Measurements from ENCODE around the gene SNCAIP.
"Not testable (repeated sequence)": the region's sequence is repeated elsewhere in the genome, so short reads cannot be mapped to it uniquely, and the experiment has no call there.

SNCAIP gene

DNA sequence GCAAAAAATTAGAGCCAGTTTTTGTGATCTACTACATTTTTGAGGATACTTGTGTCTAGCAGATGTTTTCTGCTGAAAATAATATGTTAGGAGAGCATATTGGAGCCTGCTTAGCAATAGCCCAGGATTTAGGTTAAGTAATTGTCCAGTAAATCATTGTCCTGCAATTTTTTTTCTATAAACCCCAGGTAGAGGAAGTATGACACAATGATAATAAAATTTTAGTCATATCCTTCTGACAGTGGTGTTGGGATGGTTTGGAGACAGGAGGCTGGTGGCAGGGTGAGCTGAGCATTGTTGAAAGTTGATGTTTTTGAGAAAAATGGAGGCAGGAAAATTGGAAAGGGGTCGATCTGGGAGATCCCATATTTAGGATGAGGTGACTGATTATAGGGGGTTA, 3.5 kb downstream of the SNCAIP start:
- DNase-seq (ENCODE audit: low spot score): no peak

- DNase-seq (ENCODE audit: low spot score): no peak
These were observed 4.6 kb downstream of the SNCAIP start for GRCh38 chr5:122316656-122317055.

DNA sequence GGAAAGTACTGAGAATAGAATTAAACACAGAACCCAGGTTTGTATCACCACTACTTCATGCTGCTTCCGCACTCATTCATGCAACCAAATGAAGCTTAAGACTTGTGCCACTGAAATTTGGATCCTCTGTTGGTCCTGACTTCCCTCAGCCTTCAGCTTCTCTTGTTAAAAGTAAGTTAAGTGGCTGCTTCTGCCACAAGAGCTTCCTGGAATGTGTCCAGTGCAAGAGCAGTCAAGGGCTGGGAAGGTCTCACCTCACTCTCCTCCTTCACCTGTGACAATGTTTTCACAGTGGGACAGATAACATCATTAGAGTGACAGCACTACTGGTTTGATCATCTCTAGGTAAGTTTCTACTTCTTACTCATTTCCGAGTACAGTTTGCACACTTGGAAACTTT, 7.9 kb downstream of the SNCAIP start:
- no peak for DNase-seq (ENCODE audit: low spot score)

DNA sequence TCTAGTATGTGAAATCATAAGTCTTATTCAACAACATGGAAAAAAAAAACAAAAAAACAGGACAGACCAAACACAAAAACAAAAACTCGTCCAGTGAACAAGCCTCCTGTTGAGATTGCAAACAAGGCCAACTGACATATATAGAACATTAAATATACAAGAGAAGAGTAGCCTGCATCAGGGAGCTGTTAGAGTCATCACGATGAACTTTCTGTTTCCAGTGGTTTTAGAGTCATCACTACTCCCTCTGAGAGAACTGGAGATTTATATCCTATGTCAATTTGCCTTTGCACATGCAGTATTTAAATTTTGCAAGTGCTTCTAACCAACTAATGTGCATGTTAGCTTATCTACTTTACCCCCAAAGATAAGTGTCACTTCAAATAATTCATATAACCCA, 9.9 kb downstream of the SNCAIP start:
- DNase-seq (ENCODE audit: low spot score): no peak

DNA sequence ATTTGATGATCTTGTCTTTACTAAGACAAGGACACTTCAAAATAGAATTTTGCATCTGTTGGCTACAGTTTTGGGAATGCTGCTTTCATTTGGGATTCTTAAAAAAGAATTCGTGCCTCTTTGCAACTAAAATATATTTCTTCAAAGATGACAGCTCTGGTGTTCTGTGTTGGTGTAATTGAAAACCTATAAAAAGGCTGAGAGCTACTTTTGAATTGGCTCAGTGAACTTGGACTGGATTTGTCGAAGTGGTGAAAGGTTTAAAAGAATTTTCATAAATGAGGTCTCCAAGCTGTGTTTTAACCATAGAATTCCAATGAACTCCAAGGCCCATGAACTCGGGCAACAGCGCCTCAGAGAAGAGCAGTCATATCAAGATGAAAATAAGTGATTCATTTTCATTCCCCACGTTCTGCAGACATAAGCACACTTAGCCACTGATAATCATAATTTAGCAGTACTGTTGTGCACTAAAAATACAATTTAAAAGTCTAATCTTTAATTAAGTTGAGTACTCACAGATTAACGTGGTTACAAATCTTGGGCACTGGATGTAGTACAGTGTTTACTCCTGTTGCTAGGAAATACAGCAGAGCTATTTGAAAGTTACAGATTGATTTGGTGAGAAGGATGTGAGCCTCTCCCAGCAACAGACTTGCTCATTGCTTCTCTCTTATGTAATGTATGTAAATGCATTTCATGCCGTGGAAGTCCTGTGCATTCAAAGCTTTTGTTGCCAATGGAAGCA, 10.9 kb downstream of the SNCAIP start:
- no peak for DNase-seq (ENCODE audit: low spot score)

DNA sequence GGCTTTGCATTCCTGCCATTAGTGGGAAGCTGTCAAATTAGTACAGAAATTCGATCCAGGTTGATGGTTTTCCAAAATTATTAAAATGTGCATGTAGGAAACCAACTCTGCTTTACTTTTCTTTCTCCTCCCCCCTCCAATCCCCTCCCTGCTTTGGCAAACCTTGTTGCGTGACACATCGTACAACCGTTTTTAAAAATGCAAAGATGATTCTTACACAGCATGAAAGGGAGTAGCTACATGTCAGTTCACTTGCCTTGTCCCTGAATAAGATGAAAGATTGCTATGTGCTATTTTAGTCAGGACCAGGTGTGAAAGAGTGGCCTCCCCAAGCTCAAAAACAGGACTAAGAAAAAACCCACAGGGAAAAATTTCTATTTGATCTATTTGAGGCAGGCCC, 11.7 kb downstream of the SNCAIP start:
- DNase-seq (ENCODE audit: low spot score): no peak

DNA sequence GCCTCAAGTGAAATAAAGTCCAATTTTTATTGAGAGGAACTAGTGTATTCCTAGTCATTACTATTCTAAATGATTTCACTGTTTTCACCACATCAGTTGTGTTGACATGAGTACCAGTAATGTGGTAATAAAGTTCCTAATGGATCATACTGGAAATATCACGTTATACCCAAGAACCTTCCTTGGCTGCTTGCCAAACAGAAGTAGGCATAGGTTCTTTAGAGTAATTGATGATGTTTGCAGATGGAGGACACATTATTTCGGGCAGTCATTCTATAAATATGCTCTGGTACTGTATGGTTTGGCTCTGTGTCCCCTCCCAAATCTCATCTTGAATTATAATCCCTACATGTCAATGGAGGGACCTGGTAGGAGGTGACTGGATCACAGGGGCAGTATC, 15.1 kb downstream of the SNCAIP start:
- no peak for DNase-seq (ENCODE audit: low spot score)

- no peak for DNase-seq (ENCODE audit: low spot score)
These were observed 18.8 kb downstream of the SNCAIP start for GRCh38 chr5:122330881-122331280.

DNA sequence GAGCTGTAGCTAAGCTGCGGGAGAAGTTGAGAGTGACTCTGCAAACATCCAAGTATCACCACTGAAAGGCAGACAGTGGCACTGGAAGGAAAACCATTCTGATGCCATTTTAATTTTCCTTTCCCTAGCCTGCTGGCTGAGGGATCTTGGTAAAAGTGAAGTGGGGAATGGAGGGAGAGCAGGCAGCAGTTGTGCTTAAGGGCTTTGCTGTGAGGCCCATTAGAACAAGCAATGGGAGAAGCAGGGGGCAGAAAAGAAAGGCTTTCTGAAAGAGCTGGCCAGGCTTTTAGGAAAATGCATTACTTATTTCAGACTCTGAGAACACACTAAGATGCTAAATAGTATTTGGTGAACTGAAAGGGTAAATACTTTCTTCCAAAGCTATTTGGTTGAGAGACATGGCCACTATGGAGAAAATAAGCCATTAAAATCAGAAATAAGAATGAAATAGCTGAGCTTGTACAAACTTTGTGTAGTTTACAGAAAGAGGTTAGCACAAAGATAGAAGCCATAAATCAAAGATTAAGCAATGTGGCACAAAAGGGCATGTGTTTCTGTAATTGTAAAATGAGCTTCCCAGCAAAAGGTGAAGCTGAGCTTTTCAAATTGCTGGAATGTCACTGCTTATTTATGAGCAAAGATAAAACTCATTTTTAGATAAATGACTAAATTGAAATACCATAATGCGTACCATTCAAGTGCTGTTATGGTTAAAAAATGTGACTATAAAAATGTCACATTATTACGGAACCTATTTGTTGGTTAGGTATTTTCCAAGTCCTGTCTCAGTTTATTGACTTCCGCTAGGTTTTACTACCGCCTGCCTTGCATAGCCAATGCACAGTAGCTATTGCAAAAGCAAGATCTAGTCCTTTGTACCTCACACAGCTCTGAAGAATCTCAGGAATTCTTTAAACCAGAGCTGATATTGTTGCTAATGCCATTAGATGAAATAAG, 20.8 kb downstream of the SNCAIP start:
- DNase-seq (ENCODE audit: low spot score): no peak

DNA sequence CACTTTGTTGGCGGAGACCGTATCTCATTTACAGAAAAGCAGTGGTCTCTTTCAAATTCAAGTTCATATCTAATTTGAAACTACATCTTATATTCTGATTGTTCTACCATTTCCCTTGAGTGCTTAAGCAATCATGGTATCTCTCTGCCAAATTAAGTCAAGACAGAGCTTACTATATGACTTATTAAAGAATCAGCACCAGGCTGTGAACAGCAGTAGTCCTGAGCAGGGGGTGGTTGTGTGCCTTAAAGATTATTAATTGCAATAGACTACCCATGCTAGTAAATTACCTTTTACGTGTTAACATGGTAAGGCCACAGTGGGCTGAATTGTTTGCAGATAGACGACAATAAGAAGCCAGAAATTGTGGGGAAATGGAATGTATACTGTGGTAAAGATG, 21.5 kb downstream of the SNCAIP start:
- no peak for DNase-seq (ENCODE audit: low spot score)

- no peak for DNase-seq (ENCODE audit: low spot score)
These were observed 27.6 kb downstream of the SNCAIP start for GRCh38 chr5:122339591-122339990.

- no peak for DNase-seq (ENCODE audit: low spot score)
These were observed 29.1 kb downstream of the SNCAIP start for GRCh38 chr5:122341087-122341486.

DNA sequence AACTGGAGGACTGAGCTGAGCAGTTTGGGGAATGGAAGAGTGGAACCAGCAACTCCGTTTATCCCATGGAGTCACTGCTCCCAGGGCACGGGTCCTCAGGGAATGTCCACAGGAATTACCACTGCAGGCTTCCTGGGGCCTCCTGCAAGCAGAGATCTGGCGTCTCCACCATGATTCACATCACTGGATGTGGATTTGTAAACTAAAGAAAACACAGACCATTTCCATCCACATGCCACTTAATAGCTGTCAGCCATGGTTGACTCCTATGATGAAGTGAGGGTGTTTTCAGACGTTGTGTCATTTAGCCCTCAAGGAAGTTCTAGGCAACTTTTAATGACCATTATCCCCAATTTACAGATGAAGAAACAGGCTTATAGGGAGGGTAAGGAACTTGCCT, 30.2 kb downstream of the SNCAIP start:
- no peak for DNase-seq (ENCODE audit: low spot score)

- no peak for DNase-seq (ENCODE audit: low spot score)
These were observed 35.0 kb downstream of the SNCAIP start for GRCh38 chr5:122346897-122347581.

DNA sequence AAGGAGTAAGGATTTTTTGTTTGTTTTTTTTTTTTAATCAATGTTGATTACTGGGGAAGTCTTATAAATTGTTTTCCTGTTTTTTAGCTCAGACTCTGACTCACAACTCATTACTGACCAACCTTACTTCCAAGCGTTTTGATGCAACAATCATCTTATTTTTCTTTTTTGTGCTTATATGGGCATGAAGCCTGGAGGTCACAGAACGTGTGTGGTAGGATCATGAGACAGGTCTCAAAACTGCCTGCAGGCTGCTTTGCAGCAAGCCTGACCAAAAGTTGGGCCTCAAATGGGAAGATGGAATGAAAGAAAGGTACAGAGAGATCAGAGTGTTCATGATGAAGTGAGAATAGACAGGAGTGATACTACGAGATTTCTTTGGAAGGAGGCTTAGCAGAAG, 38.5 kb downstream of the SNCAIP start:
- DNase-seq (ENCODE audit: low spot score): no peak

- no peak for DNase-seq (ENCODE audit: low spot score)
These were observed 39.5 kb downstream of the SNCAIP start for GRCh38 chr5:122351416-122352157.

DNA sequence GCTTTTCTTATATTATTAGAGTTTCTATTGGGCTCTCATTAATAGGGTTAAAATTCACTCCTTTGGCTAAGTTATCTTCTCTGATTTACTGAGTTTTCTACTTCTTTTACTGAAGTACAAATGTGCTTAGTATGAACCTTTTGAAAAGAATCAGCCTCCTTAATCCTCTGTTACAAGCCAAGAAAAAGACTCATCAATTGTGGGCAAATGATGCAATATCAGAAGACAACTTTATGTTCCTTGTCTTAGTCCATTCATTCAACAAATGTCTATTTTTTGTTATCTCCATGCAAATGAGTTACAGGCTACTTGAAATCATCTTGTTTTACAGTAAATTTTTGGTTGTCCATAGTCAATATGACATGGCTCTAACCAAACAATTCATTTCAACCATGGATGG, 40.3 kb downstream of the SNCAIP start:
- DNase-seq (ENCODE audit: low spot score): no peak

GRCh38 chr5:122353361-122353760, 41.3 kb downstream of the SNCAIP start:
- DNase-seq (ENCODE audit: low spot score): not testable (repeated sequence)

DNA sequence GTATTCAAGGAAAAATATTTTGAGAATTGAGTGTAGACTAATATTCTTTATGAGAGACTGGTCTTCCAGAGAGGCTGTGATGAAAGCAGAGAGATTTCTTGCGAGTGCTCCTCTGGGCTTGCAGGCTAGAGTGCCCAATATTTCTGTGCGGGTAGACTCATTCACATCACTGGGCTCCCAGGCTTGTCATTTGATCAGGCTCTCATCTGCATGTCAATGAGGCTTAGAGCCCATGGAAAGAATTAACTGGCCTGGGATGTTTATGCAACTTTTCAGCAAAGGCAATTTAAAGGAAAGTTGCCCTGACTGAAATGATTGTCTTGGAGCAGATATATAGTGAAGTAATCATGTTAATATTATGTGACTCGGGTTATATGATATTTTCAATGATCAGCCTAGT, 42.3 kb downstream of the SNCAIP start:
- DNase-seq (ENCODE audit: low spot score): no peak

- no peak for DNase-seq (ENCODE audit: low spot score)
These were observed 43.3 kb downstream of the SNCAIP start for GRCh38 chr5:122355324-122355723.

DNA sequence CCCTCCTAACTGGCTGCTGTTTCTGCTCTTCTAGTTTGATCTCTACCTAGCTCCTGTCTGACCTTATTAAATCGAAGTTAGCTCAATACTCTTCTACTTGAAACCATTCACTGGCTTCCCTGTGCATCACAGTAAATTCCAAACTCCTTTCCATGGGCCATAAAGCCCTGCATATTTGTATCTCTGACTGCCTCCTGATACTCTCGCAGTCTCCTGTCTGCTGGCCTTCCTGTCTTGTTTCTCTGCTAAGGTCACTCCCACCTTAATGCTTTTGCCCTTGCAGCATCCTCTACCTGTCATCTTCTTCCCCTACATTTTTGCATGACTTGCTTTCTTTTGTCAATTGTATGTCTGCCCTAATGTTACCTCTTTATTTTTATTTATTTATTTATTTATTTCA, 44.8 kb downstream of the SNCAIP start:
- no peak for DNase-seq (ENCODE audit: low spot score)

- no peak for DNase-seq (ENCODE audit: low spot score)
These were observed 46.4 kb downstream of the SNCAIP start for GRCh38 chr5:122358372-122358979.

Measured in left forelimb (tissue), 1 donor.